Glutamatergic neuron (in vitro differentiated cells): ENCODE data around the gene SMIM3. TPM values are rescaled to one million over a fixed set of nuclear protein-coding genes. Genes with fewer than 3 reads are reported as not detected.

ENCODE experiments used
- DNase-seq: peaks from one replicate; pipeline ENCODE4 v3.0.0; 2022
- H3K27ac Mint-ChIP-seq: one replicate; pipeline ENCODE4 v1.8.0; 2020; ENCODE audit warnings: mild to moderate bottlenecking, mixed read lengths, inconsistent platforms; ENCODE audit not compliant: unreplicated experiment
- H3K27me3 Mint-ChIP-seq: one replicate; pipeline ENCODE4 v1.8.0; 2020; ENCODE audit warnings: mild to moderate bottlenecking, moderate library complexity, mixed read lengths, inconsistent platforms; ENCODE audit not compliant: unreplicated experiment
- H3K36me3 Mint-ChIP-seq: one replicate; pipeline ENCODE4 v1.8.0; 2020; ENCODE audit warnings: mild to moderate bottlenecking, mixed read lengths, inconsistent platforms; ENCODE audit not compliant: unreplicated experiment
- H3K4me1 Mint-ChIP-seq: one replicate; pipeline ENCODE4 v1.8.0; 2020; ENCODE audit warnings: mild to moderate bottlenecking, low read depth, mixed read lengths, inconsistent platforms; ENCODE audit not compliant: unreplicated experiment
- H3K4me3 Mint-ChIP-seq: one replicate; pipeline ENCODE4 v1.8.0; 2020; ENCODE audit warnings: mild to moderate bottlenecking, mixed read lengths, inconsistent platforms; ENCODE audit not compliant: unreplicated experiment
- H3K9me3 Mint-ChIP-seq: one replicate; pipeline ENCODE4 v1.8.0; 2020; ENCODE audit warnings: mild to moderate bottlenecking, moderate library complexity, mixed read lengths, inconsistent platforms; ENCODE audit not compliant: unreplicated experiment
- CTCF ChIP-seq: fragments of 200-600 bp; sonication (generic); IDR thresholded peaks from one replicate; pipeline ENCODE4 v1.5.0; 2021; ENCODE audit not compliant: partially characterized antibody, unreplicated experiment
- total RNA-seq: library from RNA; stranded (reverse); fragmentation: NEBNext Ultra II Directional; extraction: Animal tissue kit (Norgen Biotek cat#: 25700); gene quantifications from one replicate; pipeline ENCODE4 v1.2.1, GENCODE V29; 2021; ENCODE audit not compliant: unreplicated experiment

SMIM3 gene
- total RNA-seq, 1 donor from 2014 or later: 0.51 TPM

DNA sequence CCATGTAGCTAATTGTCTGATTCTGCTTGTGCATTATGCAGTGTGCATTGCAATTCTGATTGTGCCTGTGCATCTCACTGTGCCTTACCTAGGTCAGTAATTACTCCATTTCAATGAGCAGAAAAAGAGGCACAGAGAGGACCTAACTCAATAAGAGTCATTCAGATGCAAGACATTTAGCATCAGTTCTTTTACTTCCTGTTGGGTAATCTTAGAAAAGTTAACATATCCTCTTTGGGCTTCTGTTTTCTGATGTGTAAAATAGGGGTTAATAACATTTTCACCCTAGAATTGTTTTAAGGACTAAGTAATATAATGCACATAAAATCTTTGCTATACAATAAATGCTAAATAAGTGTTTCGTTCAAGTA lies 12.8 kb upstream of the SMIM3 start:
- TF ChIP-seq CTCF: no peak
- Mint-ChIP-seq H3K27ac (no peak overlapping the region), H3K27me3 (peaks cover 2% of the 10 kb centered on the region), H3K4me1 (no peaks in the 10 kb centered on the region), H3K4me3 (no peak overlapping the region), H3K36me3 (no peaks in the 10 kb centered on the region), H3K9me3 (no peaks in the 10 kb centered on the region)
- DNase-seq: no peak

DNA sequence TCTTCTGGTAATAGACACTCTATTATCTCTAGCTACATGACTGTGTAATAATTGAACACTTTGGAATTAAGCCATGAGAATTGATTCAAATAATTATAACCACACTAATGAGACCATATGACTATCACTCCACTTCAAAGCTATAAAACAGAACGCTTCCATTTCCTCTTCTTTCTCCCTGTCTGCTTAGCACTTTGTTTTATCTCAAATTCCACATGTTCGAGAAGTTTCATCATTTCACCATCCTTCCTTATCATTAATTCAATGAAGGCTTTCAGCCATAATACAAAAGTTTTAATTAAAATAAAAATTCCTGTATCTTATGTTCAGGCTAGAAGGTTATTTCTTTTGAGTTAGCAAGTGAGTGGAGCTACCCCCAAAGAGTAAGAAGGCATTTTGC lies 12.3 kb upstream of the SMIM3 start:
- no peak for DNase-seq
- Mint-ChIP-seq H3K4me3 (no peak overlapping the region), H3K27me3 (peaks cover 2% of the 10 kb centered on the region), H3K9me3 (no peaks in the 10 kb centered on the region), H3K27ac (no peak overlapping the region), H3K4me1 (no peaks in the 10 kb centered on the region), H3K36me3 (no peaks in the 10 kb centered on the region)
- TF ChIP-seq CTCF: no peak

DNA sequence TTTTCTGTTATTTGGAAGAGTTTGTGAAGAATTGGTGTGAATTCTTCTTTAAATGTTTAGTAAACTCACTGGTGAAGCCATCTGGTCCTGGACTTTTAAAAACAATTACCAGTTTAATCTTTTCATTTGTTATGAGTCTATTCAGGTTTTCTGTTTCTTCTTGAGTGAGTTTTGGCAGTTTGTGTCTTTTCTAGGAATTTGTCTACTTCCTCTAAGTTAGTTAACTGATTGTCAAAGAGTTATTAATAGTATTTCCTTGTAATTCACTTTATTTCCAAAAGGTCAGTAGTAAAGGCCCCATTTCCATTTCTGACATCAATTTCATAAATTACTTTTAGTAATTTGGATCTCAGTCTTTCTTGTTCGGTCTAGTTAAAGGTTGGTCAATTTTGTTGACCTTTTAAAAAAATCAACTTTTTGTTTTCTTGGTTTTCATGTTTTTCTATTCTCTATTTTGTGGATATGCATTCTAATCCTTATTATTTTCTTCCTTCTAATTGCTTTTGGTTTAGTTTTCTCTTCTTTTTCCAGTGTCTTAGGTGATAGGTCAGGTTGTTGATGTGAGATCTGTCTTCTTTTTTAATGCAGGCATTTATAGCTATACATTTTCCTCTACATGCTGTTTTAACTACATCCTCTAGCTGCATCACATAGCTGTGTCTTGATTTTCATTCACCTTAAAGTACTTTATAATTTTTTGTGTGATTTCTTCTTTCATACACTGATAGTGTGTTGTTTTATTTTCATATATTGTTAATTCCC lies 7.3 kb upstream of the SMIM3 start:
- Mint-ChIP-seq H3K27ac (no peak overlapping the region), H3K36me3 (no peaks in the 10 kb centered on the region), H3K4me3 (no peak overlapping the region), H3K27me3 (peaks cover 2% of the 10 kb centered on the region), H3K9me3 (no peaks in the 10 kb centered on the region), H3K4me1 (no peaks in the 10 kb centered on the region)
- TF ChIP-seq CTCF: no peak
- DNase-seq: no peak

- Mint-ChIP-seq H3K36me3 (no peaks in the 10 kb centered on the region), H3K27ac (no peak overlapping the region), H3K9me3 (no peaks in the 10 kb centered on the region), H3K4me3 (no peak overlapping the region), H3K4me1 (peaks cover 3% of the 10 kb centered on the region), H3K27me3 (peaks cover 3% of the 10 kb centered on the region)
- no peak for DNase-seq
- no peak for TF ChIP-seq CTCF
These were observed 4.4 kb upstream of the SMIM3 start for GRCh38 chr5:150774145-150774544.

DNA sequence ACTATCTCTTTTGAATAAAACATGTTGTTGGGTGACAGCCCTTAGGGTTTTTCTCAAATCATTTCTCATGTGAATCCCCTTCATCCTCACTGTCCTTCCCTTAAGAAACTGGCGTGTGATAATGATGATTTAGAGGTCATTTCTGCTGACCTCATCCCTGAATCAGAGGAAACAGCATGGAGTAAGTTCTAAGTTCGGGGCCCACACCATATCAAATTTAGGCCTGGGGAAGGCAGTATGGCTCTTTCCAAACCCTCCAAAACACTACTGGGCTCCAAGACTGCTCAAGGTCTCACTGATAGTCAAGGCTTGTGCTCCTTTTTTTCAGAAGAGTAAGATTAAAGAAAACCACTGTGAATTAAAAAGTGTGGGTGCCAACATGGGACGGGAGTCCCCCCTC lies 872 bp upstream of the SMIM3 start:
- Mint-ChIP-seq H3K9me3 (peaks cover 2% of the 10 kb centered on the region), H3K27ac (no peak overlapping the region), H3K4me3 (peak overlapping the region; percentile 70), H3K4me1 (peaks cover 3% of the 10 kb centered on the region), H3K36me3 (no peaks in the 10 kb centered on the region), H3K27me3 (peaks cover 3% of the 10 kb centered on the region)
- no peak for TF ChIP-seq CTCF
- DNase-seq: no peak
